GM12891 (cell line): ENCODE measurements around the gene CRMP1.

Experiments
- DNase-seq: peaks from one replicate; pipeline ENCODE4 v3.0.0; 2011; ENCODE audit warnings: low spot score; ENCODE audit not compliant: insufficient read length
- FAIRE-seq: peaks from 2 replicates; lab custom pipeline; 2011; peaks lifted over from hg19 to GRCh38; lab: Jason Lieb, UNC
- PAX5 ChIP-seq: IDR thresholded peaks from 2 replicates; pipeline ENCODE4 v1.6.1; 2011; ENCODE audit warnings: low read length, moderate library complexity, mild to moderate bottlenecking; ENCODE audit not compliant: insufficient read depth, severe bottlenecking
- POLR2A ChIP-seq: IDR thresholded peaks from 2 replicates; pipeline ENCODE4 v1.6.1; 2011; ENCODE audit warnings: low read depth, low read length, control low read depth
- POLR2AphosphoS5 ChIP-seq: IDR thresholded peaks from 2 replicates; pipeline ENCODE4 v1.6.1; 2011; ENCODE audit warnings: low read depth, low read length, control low read depth
- POU2F2 ChIP-seq: IDR thresholded peaks from 2 replicates; pipeline ENCODE4 v1.6.1; 2011; ENCODE audit warnings: low read depth, mild to moderate bottlenecking, control low read depth, low read length, moderate library complexity
- SPI1 ChIP-seq: IDR thresholded peaks from 2 replicates; pipeline ENCODE4 v1.6.1; 2011; ENCODE audit warnings: low read depth, low read length, control low read depth
- TAF1 ChIP-seq: IDR thresholded peaks from 2 replicates; pipeline ENCODE4 v1.6.1; 2011; ENCODE audit warnings: low read depth, low read length, control low read depth

The CRMP1 gene

DNA sequence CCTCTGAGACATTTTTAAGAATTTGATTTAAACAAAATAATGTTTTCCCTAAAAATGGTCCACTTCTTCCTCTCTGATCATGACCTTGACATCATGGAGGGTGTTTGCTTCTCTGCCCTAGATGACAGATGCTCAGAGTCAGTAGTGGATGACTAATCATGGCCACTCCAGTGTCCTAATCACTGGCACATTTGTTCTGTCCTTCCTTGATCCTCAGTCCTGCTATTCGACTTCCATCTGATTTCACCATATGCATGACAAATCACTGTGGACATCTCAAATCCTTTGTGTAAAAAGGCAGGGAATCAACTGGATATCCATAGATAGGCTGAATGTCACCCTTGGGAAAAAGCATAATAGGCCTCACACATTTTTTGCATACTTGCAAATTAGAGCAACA lies 9.0 kb downstream of the CRMP1 start:
- DNase-seq, result no peak
- FAIRE-seq, result no peak
- TF ChIP-seq PAX5 (no peak), POLR2AphosphoS5 (no peak), TAF1 (no peak), POLR2A (no peak), SPI1 (no peak), POU2F2 (no peak)

DNA sequence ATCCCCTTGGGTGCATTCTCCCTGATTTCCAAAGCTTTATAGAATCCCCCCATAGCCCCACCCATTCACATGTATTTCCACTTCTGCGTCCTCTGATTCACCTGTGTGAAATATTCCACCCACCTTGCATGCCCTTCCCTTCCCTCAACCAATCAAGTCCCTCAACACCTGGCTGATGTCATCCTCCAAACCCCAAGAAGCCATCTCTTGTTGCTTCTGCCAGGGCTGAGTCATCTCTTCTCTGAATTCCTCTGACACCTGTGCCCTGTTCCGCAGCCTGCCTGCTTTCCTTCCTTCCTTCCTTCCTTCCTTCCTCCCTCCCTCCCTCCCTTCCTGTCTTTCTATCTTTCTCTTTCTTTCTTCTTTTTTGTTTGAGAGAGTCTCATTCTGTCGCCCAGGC lies 9.9 kb downstream of the CRMP1 start:
- TF ChIP-seq POU2F2 (no peak), TAF1 (no peak), PAX5 (no peak), POLR2AphosphoS5 (no peak), POLR2A (no peak), SPI1 (no peak)
- no peak for FAIRE-seq
- DNase-seq, result no peak

DNA sequence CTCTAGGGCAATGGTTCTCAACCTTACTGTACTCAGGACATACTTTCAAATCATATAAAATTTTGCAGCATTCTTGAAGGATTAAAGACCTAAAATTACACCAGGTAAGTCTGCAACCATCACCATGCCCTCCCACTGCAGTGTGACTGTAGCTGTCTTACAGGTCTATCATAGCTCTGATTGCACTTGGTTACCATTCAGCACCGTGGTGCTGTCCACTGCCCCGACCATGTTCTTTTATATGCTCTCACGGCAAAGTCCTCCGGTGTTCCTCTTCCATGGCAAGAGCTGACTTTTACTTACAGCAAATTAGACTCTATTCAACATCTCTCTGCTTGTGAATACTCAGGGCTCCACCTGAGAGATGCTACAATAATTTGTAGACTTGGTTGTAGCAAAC lies 11.5 kb downstream of the CRMP1 start:
- DNase-seq, result no peak

DNA sequence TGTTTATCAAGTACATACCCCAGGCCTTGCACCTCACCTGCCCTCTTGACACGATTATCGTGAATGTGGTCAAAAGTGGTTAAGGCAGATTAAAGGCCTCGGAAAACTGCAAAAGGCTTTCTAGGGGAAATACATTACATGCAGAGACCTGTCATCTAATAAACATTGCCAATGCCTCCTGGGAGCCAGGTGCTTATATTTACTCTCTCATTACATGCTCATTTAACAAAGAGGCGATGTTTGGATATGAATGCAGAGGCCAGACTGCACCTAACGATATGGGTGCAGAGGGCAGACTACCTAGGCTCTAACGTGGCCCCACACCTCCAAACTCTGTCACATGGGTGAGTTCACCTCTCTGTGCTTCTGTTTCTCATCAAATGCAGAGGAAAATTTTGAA lies 14.5 kb downstream of the CRMP1 start:
- TF ChIP-seq TAF1, result no peak
- no peak for TF ChIP-seq POU2F2
- no peak for TF ChIP-seq SPI1
- no peak for TF ChIP-seq POLR2AphosphoS5
- no peak for TF ChIP-seq PAX5
- DNase-seq (no peak), FAIRE-seq (no peak)

More for the DNA sequence above, 11.5 kb downstream of the CRMP1 start:
- no peak for TF ChIP-seq TAF1
- TF ChIP-seq SPI1, result no peak
- no peak for TF ChIP-seq POLR2AphosphoS5
- no peak for TF ChIP-seq POU2F2
- no peak for TF ChIP-seq POLR2A
- no peak for TF ChIP-seq PAX5
- no peak for FAIRE-seq

DNA sequence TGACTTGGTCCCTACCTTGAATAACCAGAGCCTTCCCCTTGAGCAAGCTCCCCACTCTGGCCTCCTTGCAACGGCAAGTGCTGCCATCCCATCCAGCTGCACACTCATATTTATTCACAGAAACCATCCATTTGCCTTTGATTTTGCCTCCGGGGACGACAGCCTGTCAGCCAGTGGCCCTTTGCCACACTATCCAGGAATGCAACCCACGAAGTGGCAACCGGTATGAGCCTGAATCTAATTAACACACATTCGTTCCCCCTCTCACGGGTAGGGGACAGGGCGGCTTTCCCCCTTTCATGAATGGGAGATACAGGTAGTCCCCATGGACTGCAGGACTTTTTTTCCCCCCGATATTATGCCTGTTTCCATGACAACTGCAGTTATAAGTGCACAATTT lies 15.5 kb downstream of the CRMP1 start:
- TF ChIP-seq POLR2AphosphoS5 (no peak), SPI1 (no peak), POU2F2 (no peak), POLR2A (no peak), PAX5 (no peak), TAF1 (no peak)
- no peak for FAIRE-seq
- no peak for DNase-seq

DNA sequence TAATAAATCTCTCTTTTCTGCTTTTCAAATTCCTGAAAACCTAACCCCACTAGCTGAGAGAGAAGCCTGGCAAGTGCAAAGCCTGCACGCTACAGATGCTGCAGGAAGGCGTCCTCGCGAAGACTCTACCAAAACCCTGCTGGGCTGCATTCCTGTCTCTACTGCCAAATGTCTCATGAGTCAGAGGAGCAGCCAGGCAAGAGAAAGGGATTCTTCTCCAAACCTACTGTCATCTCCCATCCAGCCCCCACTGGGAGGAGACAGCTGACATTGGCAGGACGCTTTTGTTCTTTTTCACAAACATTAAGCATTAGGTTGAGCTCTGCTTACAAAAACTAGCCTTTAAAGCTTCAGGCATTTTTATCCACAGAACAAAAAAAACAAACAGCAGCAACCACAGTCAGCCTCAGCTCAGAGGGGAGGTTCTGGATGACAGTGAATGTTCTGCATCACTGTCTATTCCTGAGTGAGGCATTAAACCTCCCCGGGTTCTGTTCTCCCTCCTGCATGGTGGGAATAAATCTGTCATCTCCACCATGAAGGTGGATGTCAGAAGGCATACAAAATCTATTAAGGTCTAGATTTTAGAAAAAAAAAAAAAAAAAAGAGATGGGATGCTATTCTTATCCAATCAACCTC lies 18.0 kb downstream of the CRMP1 start:
- TF ChIP-seq POLR2A (no peak), SPI1 (no peak), TAF1 (no peak), PAX5 (no peak), POLR2AphosphoS5 (no peak), POU2F2 (no peak)
- FAIRE-seq (no peak), DNase-seq (no peak)

DNA sequence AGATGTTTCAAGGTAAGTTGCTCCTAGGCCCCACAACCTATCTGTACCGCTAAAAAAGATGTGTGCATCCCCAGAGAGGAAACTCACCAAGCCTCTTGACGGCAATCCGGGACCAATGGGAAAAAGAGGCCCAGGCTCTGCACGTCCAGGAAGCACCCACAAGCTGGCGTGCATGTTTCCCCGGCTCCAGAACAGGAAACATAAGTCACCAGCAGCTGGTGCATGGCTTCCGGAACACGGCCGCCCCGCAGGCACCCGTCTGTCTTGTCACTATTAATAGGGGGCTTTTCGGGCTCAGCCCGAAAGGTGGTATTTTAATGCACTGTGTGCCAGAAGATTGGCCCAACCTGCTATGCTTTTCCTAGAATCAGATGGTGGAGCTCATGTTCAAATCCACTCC lies 22.2 kb downstream of the CRMP1 start:
- FAIRE-seq, result no peak
- TF ChIP-seq POLR2A (no peak), PAX5 (no peak)

DNA sequence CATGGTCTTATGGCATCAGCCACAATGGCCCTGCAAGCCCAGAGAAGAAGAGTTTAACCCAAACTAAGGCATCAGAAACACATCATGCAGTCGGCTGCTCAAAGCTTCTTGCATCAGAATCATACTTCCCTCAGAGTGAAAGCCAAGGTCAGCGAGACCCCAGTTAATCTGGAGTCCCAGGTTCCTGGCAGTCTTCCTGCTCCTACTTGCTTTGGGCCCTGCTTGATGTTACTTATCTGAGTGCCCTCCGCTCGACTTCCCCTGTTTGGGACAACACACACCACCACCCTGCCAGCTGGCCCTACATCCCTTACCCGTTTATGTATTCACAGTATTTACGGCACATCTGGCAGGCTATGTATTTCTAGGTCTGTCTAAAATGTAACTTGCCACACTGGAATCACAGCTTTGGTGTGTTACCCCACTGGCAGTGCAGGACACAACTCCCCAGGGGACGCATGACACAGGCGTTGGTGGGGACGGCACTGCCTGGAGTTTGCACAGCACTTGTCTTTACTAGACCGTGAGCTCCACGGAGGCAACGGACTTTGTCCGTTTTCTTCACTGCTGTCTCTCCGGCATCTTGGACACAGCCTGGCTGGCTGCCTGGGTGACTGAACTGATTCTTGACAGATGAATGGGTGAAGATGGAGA lies 22.8 kb downstream of the CRMP1 start:
- no peak for DNase-seq
- no peak for FAIRE-seq
- TF ChIP-seq TAF1 (no peak), POLR2A (no peak)

More for the DNA sequence above, 22.2 kb downstream of the CRMP1 start:
- no peak for DNase-seq

DNA sequence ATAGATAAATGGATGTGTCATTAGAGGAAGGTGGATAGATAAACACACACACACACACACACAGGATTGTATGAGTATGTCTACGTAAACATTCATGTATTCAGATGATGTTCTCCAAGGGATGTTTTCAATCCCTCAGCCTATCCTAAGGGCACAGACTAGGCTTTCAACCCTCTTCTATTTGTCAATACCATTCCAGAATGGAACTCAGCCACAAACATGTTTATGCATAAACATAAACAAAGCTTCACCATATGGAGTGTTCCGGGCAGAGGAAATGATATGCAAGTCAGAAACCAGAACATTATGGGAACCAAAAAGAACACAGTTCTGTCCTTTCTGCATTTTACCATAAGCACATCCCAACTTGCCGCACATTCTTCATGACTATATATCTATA lies 25.0 kb downstream of the CRMP1 start:
- DNase-seq, result no peak
- FAIRE-seq, result no peak
- TF ChIP-seq TAF1 (no peak), POLR2AphosphoS5 (no peak), SPI1 (no peak), POU2F2 (no peak), PAX5 (no peak), POLR2A (no peak)

DNA sequence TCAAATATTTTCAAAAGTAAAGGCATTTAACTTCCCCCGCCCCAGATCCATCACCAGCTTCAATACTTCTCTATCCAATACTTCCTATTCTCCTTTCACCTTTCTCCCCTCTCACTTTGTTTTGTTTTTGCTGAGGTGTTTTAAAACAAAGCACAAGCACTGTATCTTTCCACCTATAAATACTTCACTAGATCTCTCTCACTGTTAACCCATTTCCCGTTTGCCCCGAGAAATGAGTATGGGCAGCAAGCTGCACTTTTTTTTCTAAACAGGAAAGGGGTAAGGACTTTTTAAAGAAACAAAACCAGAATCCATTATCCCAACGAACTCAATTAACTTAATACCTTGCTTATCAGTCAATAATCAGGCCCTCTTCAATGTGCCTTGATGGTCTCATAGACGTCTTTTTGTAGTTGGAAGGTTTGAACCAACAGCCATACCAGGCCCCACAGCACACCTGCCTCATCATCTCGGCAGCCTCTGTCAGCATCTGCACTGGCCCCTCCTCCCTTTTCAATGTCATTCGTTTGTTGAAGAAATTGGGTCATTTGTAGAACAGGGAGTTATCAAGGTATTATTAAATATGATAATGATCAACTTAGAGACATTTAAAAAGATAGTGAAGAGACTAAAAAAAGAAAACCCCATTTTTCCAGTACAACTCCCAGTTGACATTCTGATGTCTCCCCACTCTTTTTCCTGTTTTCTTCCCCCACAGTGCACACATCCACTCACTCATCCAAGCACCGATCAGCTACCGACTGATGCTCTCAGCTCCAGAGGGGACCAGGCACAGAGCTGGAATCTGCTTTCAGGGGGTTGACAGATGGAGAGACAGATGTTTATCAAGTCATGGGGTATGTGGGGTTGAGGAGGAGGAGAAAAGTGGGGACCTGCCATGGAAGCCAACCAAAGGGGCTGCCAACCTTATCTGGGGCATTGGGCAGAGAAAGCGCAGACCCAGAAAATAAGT lies 25.8 kb downstream of the CRMP1 start:
- TF ChIP-seq POLR2A (no peak), SPI1 (no peak), TAF1 (no peak), PAX5 (no peak), POLR2AphosphoS5 (no peak), POU2F2 (no peak)
- DNase-seq (no peak), FAIRE-seq (no peak)
